NCI-H1436 (cell line): ENCODE measurements around the gene KRT222.

ENCODE experiments used
- DNase-seq: peaks from one replicate; lab custom pipeline; 2025; lab: John Stamatoyannopoulos, UW

Gene KRT222

GRCh38 chr17:40664582-40665333 lies at the start of gene KRT222:
TSS of gene KRT222 (minus strand) at chr17:40665177. CDS start at chr17:40665099, 78 bp downstream.
- DNase-seq: no peak

GRCh38 chr17:40714473-40714872 lies 49.5 kb upstream of the KRT222 start:
- no peak for DNase-seq

- no peak for DNase-seq
Observed at GRCh38 chr17:40707745-40708144, 42.8 kb upstream of the KRT222 start.

- no peak for DNase-seq
Observed at GRCh38 chr17:40705584-40705983, 40.6 kb upstream of the KRT222 start.

- DNase-seq: no peak
Observed at GRCh38 chr17:40703652-40704051, 38.7 kb upstream of the KRT222 start, which contains the start of gene KRT24. TSS of gene KRT24 (minus strand) at chr17:40703752. CDS start at chr17:40703693, 59 bp downstream.

GRCh38 chr17:40702271-40702670 lies 37.3 kb upstream of the KRT222 start:
- no peak for DNase-seq

GRCh38 chr17:40699853-40700252 lies 34.9 kb upstream of the KRT222 start:
- DNase-seq: no peak

- DNase-seq: no peak
Observed at GRCh38 chr17:40699371-40699770, 34.4 kb upstream of the KRT222 start.

GRCh38 chr17:40697297-40697696 lies 32.3 kb upstream of the KRT222 start:
- DNase-seq: peak; percentile 3

GRCh38 chr17:40696651-40697072 lies 31.7 kb upstream of the KRT222 start:
- DNase-seq: no peak

- DNase-seq: no peak
Observed at GRCh38 chr17:40695874-40696472, 31.0 kb upstream of the KRT222 start.

- DNase-seq: no peak
Observed at GRCh38 chr17:40694584-40694983, 29.6 kb upstream of the KRT222 start.

GRCh38 chr17:40687106-40687505 lies 22.1 kb upstream of the KRT222 start:
- no peak for DNase-seq

- no peak for DNase-seq
Observed at GRCh38 chr17:40686192-40686591, 21.2 kb upstream of the KRT222 start.

GRCh38 chr17:40680998-40681397 lies 16.0 kb upstream of the KRT222 start:
- DNase-seq: no peak

GRCh38 chr17:40679523-40679907 lies 14.5 kb upstream of the KRT222 start:
- DNase-seq: no peak

- DNase-seq: no peak
Observed at GRCh38 chr17:40678902-40679522, 14.0 kb upstream of the KRT222 start.

- no peak for DNase-seq
Observed at GRCh38 chr17:40675905-40676304, 10.9 kb upstream of the KRT222 start.

GRCh38 chr17:40672654-40673053 lies 7.7 kb upstream of the KRT222 start:
- DNase-seq: no peak

GRCh38 chr17:40671282-40671681 lies 6.3 kb upstream of the KRT222 start:
- no peak for DNase-seq

- DNase-seq: no peak
Observed at GRCh38 chr17:40666331-40666730, 1.4 kb upstream of the KRT222 start.

GRCh38 chr17:40663252-40663651 lies 1.7 kb downstream of the KRT222 start:
- no peak for DNase-seq

GRCh38 chr17:40659911-40660310 lies 5.1 kb downstream of the KRT222 start:
- no peak for DNase-seq
